ENCODE measurements around the gene POU2AF1. TPM values are rescaled to one million over a fixed set of nuclear protein-coding genes. Genes with fewer than 3 reads are reported as not detected.

POU2AF1 gene
- total RNA-seq, 1 donor from 2014 or later = 0.62 TPM

GRCh38 chr11:111366560-111367410 lies 12.3 kb downstream of the POU2AF1 start:
- DNase-seq (no peak), ATAC-seq (no peak)
- intact Hi-C loops (cut with micrococcal nuclease) = no loop called here

- intact Hi-C loops (cut with micrococcal nuclease) = no loop called here
- DNase-seq = no peak
These were observed 13.1 kb downstream of the POU2AF1 start for GRCh38 chr11:111365722-111366559.

GRCh38 chr11:111364503-111364902 lies 14.6 kb downstream of the POU2AF1 start:
- no peak for ATAC-seq
- DNase-seq = no peak
- intact Hi-C loops (cut with micrococcal nuclease) = no loop called here

More at GRCh38 chr11:111365722-111366559, 13.1 kb downstream of the POU2AF1 start:
- ATAC-seq = no peak

GRCh38 chr11:111363985-111364384 lies 15.1 kb downstream of the POU2AF1 start:
- no peak for DNase-seq

GRCh38 chr11:111362887-111363411 lies 16.1 kb downstream of the POU2AF1 start:
- no peak for DNase-seq
- ATAC-seq = no peak
- intact Hi-C loops (cut with micrococcal nuclease) = no loop called here

More at GRCh38 chr11:111363985-111364384, 15.1 kb downstream of the POU2AF1 start:
- intact Hi-C loops (cut with micrococcal nuclease) = no loop called here
- ATAC-seq = no peak

- ATAC-seq = no peak
These were observed 17.2 kb downstream of the POU2AF1 start for GRCh38 chr11:111361874-111362273.

GRCh38 chr11:111361052-111361801 lies 17.8 kb downstream of the POU2AF1 start:
- ATAC-seq (no peak), DNase-seq (no peak)
- intact Hi-C loops (cut with micrococcal nuclease) = no loop called here

More at GRCh38 chr11:111361874-111362273, 17.2 kb downstream of the POU2AF1 start:
- no peak for DNase-seq
- intact Hi-C loops (cut with micrococcal nuclease) = no loop called here

- intact Hi-C loops (cut with micrococcal nuclease) = no loop called here
- DNase-seq (no peak), ATAC-seq (no peak)
These were observed 18.7 kb downstream of the POU2AF1 start for GRCh38 chr11:111360150-111361043.

GRCh38 chr11:111359223-111360149 lies 19.6 kb downstream of the POU2AF1 start:
- intact Hi-C loops (cut with micrococcal nuclease) = no loop called here
- ATAC-seq = no peak
- DNase-seq = no peak

- no peak for DNase-seq
- ATAC-seq = no peak
- intact Hi-C loops (cut with micrococcal nuclease) = no loop called here
These were observed 20.8 kb downstream of the POU2AF1 start for GRCh38 chr11:111358038-111359001.

- no peak for DNase-seq
- intact Hi-C loops (cut with micrococcal nuclease) = no loop called here
- no peak for ATAC-seq
These were observed 21.7 kb downstream of the POU2AF1 start for GRCh38 chr11:111357150-111358037.

GRCh38 chr11:111356660-111357048 lies 22.4 kb downstream of the POU2AF1 start:
- intact Hi-C loops (cut with micrococcal nuclease) = no loop called here
- DNase-seq (no peak), ATAC-seq (no peak)

- ATAC-seq (no peak), DNase-seq (no peak)
- intact Hi-C loops (cut with micrococcal nuclease) = no loop called here
These were observed 23.0 kb downstream of the POU2AF1 start for GRCh38 chr11:111355956-111356659.

- intact Hi-C loops (cut with micrococcal nuclease) = no loop called here
- no peak for ATAC-seq
- DNase-seq = no peak
These were observed 24.0 kb downstream of the POU2AF1 start for GRCh38 chr11:111355101-111355500.

GRCh38 chr11:111354601-111354891 lies 24.5 kb downstream of the POU2AF1 start:
- no peak for ATAC-seq
- intact Hi-C loops (cut with micrococcal nuclease) = no loop called here
- no peak for DNase-seq

All from left ventricle myocardium superior (tissue), 1 donor.